ENCODE data around the gene DCC. TPM values are rescaled to one million over a fixed set of nuclear protein-coding genes. Genes with fewer than 3 reads are reported as not detected.

The DCC gene
- total and polyA plus RNA-seq, 2 experiments from 2014 or later = 0.53 to 0.73 TPM

DNA sequence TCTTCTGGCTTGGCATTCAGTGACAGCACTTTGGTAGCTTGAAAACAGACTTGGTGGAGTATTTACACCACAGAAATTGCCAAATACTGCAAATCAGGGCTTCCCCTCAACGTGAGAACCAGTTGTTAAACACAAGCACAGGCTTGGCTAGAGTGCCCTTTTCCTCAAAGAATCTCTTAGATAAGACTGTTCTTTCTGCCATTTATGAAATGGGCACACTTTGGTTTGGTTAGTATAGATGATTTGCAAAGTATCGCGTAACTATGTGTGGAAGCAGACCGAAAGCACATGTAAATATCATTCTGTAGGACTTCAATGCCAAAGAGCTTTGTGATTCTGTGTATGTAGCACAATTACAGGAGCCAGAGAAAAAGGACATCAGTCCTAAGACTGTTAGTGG lies 308.2 kb downstream of the DCC start (continued):
- TF ChIP-seq, protein P1, sequence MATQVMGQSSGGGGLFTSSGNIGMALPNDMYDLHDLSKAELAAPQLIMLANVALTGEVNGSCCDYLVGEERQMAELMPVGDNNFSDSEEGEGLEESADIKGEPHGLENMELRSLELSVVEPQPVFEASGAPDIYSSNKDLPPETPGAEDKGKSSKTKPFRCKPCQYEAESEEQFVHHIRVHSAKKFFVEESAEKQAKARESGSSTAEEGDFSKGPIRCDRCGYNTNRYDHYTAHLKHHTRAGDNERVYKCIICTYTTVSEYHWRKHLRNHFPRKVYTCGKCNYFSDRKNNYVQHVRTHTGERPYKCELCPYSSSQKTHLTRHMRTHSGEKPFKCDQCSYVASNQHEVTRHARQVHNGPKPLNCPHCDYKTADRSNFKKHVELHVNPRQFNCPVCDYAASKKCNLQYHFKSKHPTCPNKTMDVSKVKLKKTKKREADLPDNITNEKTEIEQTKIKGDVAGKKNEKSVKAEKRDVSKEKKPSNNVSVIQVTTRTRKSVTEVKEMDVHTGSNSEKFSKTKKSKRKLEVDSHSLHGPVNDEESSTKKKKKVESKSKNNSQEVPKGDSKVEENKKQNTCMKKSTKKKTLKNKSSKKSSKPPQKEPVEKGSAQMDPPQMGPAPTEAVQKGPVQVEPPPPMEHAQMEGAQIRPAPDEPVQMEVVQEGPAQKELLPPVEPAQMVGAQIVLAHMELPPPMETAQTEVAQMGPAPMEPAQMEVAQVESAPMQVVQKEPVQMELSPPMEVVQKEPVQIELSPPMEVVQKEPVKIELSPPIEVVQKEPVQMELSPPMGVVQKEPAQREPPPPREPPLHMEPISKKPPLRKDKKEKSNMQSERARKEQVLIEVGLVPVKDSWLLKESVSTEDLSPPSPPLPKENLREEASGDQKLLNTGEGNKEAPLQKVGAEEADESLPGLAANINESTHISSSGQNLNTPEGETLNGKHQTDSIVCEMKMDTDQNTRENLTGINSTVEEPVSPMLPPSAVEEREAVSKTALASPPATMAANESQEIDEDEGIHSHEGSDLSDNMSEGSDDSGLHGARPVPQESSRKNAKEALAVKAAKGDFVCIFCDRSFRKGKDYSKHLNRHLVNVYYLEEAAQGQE (IDR thresholded peaks at IDR 0.05; ENCODE audit: unreplicated experiment) = no peak
- TF ChIP-seq, protein P2, sequence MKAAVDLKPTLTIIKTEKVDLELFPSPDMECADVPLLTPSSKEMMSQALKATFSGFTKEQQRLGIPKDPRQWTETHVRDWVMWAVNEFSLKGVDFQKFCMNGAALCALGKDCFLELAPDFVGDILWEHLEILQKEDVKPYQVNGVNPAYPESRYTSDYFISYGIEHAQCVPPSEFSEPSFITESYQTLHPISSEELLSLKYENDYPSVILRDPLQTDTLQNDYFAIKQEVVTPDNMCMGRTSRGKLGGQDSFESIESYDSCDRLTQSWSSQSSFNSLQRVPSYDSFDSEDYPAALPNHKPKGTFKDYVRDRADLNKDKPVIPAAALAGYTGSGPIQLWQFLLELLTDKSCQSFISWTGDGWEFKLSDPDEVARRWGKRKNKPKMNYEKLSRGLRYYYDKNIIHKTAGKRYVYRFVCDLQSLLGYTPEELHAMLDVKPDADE (IDR thresholded peaks at IDR 0.05) = no peak
- TF ChIP-seq ZNF331 (CRISPR knock-in tag; IDR thresholded peaks at IDR 0.05; ENCODE audit: low read depth) (no peak), JUNB (IDR thresholded peaks at IDR 0.05; ENCODE audit: unreplicated experiment) (no peak), ZNF114 (CRISPR knock-in tag; IDR thresholded peaks at IDR 0.05) (no peak), EZH2 (IDR thresholded peaks at IDR 0.05; ENCODE audit: low read depth, unreplicated experiment) (no peak)
- TF ChIP-seq, protein P3, sequence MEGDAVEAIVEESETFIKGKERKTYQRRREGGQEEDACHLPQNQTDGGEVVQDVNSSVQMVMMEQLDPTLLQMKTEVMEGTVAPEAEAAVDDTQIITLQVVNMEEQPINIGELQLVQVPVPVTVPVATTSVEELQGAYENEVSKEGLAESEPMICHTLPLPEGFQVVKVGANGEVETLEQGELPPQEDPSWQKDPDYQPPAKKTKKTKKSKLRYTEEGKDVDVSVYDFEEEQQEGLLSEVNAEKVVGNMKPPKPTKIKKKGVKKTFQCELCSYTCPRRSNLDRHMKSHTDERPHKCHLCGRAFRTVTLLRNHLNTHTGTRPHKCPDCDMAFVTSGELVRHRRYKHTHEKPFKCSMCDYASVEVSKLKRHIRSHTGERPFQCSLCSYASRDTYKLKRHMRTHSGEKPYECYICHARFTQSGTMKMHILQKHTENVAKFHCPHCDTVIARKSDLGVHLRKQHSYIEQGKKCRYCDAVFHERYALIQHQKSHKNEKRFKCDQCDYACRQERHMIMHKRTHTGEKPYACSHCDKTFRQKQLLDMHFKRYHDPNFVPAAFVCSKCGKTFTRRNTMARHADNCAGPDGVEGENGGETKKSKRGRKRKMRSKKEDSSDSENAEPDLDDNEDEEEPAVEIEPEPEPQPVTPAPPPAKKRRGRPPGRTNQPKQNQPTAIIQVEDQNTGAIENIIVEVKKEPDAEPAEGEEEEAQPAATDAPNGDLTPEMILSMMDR (conservative IDR thresholded peaks at IDR 0.05; ENCODE audit: low read depth in 2 of 2) = no peak

DNA sequence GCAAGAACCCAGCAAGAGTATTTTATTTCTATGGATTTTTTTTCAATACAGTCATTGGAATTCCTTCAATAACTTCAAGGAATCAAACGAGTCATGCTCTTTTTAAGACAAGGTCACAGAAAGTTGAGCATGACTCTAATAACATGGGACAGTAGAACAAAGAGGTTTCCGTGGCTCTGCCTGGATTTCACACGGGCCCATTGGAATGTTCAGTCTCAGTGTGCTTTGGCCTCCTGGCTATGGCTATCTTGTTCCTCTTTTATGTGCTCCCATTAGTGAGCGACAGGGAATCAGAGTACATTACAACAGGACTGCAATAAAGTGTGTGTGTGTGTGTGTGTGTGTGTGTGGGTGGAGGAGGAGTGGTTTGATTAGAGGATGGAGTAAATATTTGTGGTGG lies 312.4 kb downstream of the DCC start:
- H3K79me2 ChIP-seq (replicated peaks; ENCODE audit: insufficient read depth) = no peaks in the 10 kb centered on the region
- Mint-ChIP-seq H3K4me3 (no peak overlapping the region), H3K27me3 (ENCODE audit: insufficient read depth, low read depth, poor library complexity) (no peaks in the 10 kb centered on the region), H3K27ac (no peak overlapping the region), H3K4me1 (no peaks in the 10 kb centered on the region), H3K9me3 (no peaks in the 10 kb centered on the region; the same call in 2 of the 3 replicates), H3K36me3 (ENCODE audit: low read depth) (no peaks in the 10 kb centered on the region)
- H2AFZ ChIP-seq = peak overlapping the region; percentile 63; the same call in 1 of the 2 replicates
- no peaks in the 10 kb centered on the region for H3K9me2 ChIP-seq (ENCODE audit: insufficient read depth)
- H3K4me1 ChIP-seq (ENCODE audit: insufficient read depth) = no peaks in the 10 kb centered on the region
- H3K27me3 ChIP-seq (ENCODE audit: insufficient read depth) = no peaks in the 10 kb centered on the region
- H3K4me3 ChIP-seq = no peak overlapping the region
- no peaks in the 10 kb centered on the region for H3F3A ChIP-seq (replicated peaks; ENCODE audit: low read depth)
- no peak for DNase-seq (ENCODE audit: low spot score)
- no peak for ATAC-seq
- H3K4me2 ChIP-seq = no peak overlapping the region
- no peak overlapping the region for H3K27ac ChIP-seq (ENCODE audit: low read depth)
- H4K20me1 ChIP-seq (replicated peaks; ENCODE audit: insufficient read depth) = no peaks in the 10 kb centered on the region
- no peaks in the 10 kb centered on the region for H3K36me3 ChIP-seq (ENCODE audit: insufficient read depth)
- no peak for TF ChIP-seq POLR2AphosphoS5 (IDR thresholded peaks at IDR 0.05; ENCODE audit: low read depth)
- TF ChIP-seq, protein P2 (IDR thresholded peaks at IDR 0.05) = no peak
- no peak for TF ChIP-seq EZH2phosphoT487 (IDR thresholded peaks at IDR 0.05; ENCODE audit: unreplicated experiment)
- TF ChIP-seq CREB1 (CRISPR knock-in tag; IDR thresholded peaks at IDR 0.05; ENCODE audit: low read depth) = no peak
- TF ChIP-seq NANOG (IDR thresholded peaks at IDR 0.05; ENCODE audit: borderline replicate concordance) = no peak
- TF ChIP-seq, protein P1 (IDR thresholded peaks at IDR 0.05; ENCODE audit: unreplicated experiment) = no peak

Data from GM23338 (cell line).